Endodermal cell (in vitro differentiated cells): ENCODE measurements around the gene AOX1. TPM values are rescaled to one million over a fixed set of nuclear protein-coding genes. Genes with fewer than 3 reads are reported as not detected.

Source experiments
- DNase-seq: peaks from one replicate; pipeline ENCODE4 v3.0.0-alpha.2; 2017
- H3K27ac ChIP-seq: 2 replicates; pipeline ENCODE4 v1.5.1; 2013; ENCODE audit warnings: mild to moderate bottlenecking, low read depth, low read length, moderate library complexity
- H3K27me3 ChIP-seq: 2 replicates; pipeline ENCODE4 v1.6.1; 2013; ENCODE audit warnings: mild to moderate bottlenecking, low read length, moderate library complexity; ENCODE audit not compliant: insufficient read depth, control insufficient read depth, poor library complexity, severe bottlenecking
- H3K36me3 ChIP-seq: 2 replicates; pipeline ENCODE4 v1.7.0; 2013; ENCODE audit warnings: mild to moderate bottlenecking, low read length, moderate library complexity; ENCODE audit not compliant: control insufficient read depth, insufficient read depth
- H3K4me1 ChIP-seq: one replicate; pipeline ENCODE4 v1.7.0; 2013; ENCODE audit warnings: low read length; ENCODE audit not compliant: control insufficient read depth, insufficient read depth
- H3K4me3 ChIP-seq: 2 replicates; pipeline ENCODE4 v1.5.1; 2013; ENCODE audit warnings: mild to moderate bottlenecking, low read length, moderate library complexity
- H3K9ac ChIP-seq: 2 replicates; pipeline ENCODE4 v1.6.1; 2013; ENCODE audit warnings: mild to moderate bottlenecking, low read length, moderate library complexity; ENCODE audit not compliant: poor library complexity, severe bottlenecking; ENCODE audit errors: extremely low read depth
- H3K9me3 ChIP-seq: 2 replicates; pipeline ENCODE4 v1.6.1; 2013; ENCODE audit warnings: mild to moderate bottlenecking, low read length, moderate library complexity; ENCODE audit not compliant: control insufficient read depth
- H3K27ac Mint-ChIP-seq: 2 replicates; pipeline ENCODE4 v1.8.0; 2020; ENCODE audit warnings: mixed read lengths
- H3K27me3 Mint-ChIP-seq: 2 replicates; pipeline ENCODE4 v1.8.0; 2021; ENCODE audit warnings: mild to moderate bottlenecking, mixed read lengths; ENCODE audit not compliant: insufficient read depth
- H3K36me3 Mint-ChIP-seq: 2 replicates; pipeline ENCODE4 v1.8.0; 2020; ENCODE audit warnings: low read depth, mixed read lengths
- H3K4me1 Mint-ChIP-seq: 2 replicates; pipeline ENCODE4 v1.8.0; 2020; ENCODE audit warnings: mixed read lengths
- H3K4me3 Mint-ChIP-seq: 2 replicates; pipeline ENCODE4 v1.8.0; 2020; ENCODE audit warnings: mild to moderate bottlenecking, moderate library complexity, mixed read lengths
- H3K9me3 Mint-ChIP-seq: 2 replicates; pipeline ENCODE4 v1.8.0; 2020; ENCODE audit warnings: mild to moderate bottlenecking, mixed read lengths
- CTCF ChIP-seq: fragments of 200-600 bp; sonication (generic); conservative IDR thresholded peaks from 2 replicates; pipeline ENCODE4 v1.5.0; 2021; ENCODE audit warnings: antibody characterized with exemption, mild to moderate bottlenecking
- WGBS, 2 experiments: methylation state at CpG; one replicate each; pipeline versions ENCODE4 v1.1.5 to v1.1.7; 2013; ENCODE audit warnings: missing lambda C conversion rate in 2 of 2, mixed read lengths in 1 of 2; ENCODE audit not compliant: insufficient coverage in 1 of 2, insufficient read length in 1 of 2; 5-methylcytosine and 5-hydroxymethylcytosine counted together
- total RNA-seq, 2 donors: library from RNA; stranded (reverse); fragmentation: NEBNext Ultra II Directional in 1 of 2; extraction: Animal tissue kit (Norgen Biotek cat#: 25700) in 1 of 2; gene quantifications; 2 replicates in 1 of 2; 3 replicates in 1 of 2; pipeline ENCODE4 v1.2.1, GENCODE V29; 2021

The AOX1 gene
- total RNA-seq, 2 donors from 2014 or later, result 8.8 to 15.5 TPM

GRCh38 chr2:200655918-200656580 lies 70.2 kb downstream of the AOX1 start:
- no peaks in the 10 kb centered on the region for H3K9me3 ChIP-seq
- Mint-ChIP-seq H3K27me3 (peaks cover 2% of the 10 kb centered on the region), H3K4me3 (no peak overlapping the region), H3K9me3 (no peaks in the 10 kb centered on the region), H3K4me1 (peaks cover 7% of the 10 kb centered on the region), H3K27ac (peak overlapping the region; percentile 17), H3K36me3 (peaks cover 11% of the 10 kb centered on the region)
- no peak for TF ChIP-seq CTCF
- H3K36me3 ChIP-seq, result no peaks in the 10 kb centered on the region
- H3K9ac ChIP-seq, result no peak overlapping the region
- H3K4me1 ChIP-seq, result peaks cover 12% of the 10 kb centered on the region
- DNase-seq, result no peak
- no peaks in the 10 kb centered on the region for H3K27me3 ChIP-seq
- WGBS, 2 experiments, result 90 to 99% methylated on average over 3 of the region's 3 CpGs
- H3K4me3 ChIP-seq, result no peak overlapping the region
- no peak overlapping the region for H3K27ac ChIP-seq

GRCh38 chr2:200658278-200658864 lies 72.6 kb downstream of the AOX1 start:
- peak; percentile 67 for DNase-seq
- no peaks in the 10 kb centered on the region for H3K36me3 Mint-ChIP-seq
- TF ChIP-seq CTCF, result peak; percentile 71

GRCh38 chr2:200659410-200659809 lies 73.6 kb downstream of the AOX1 start:
- Mint-ChIP-seq H3K27ac (no peak overlapping the region), H3K36me3 (no peaks in the 10 kb centered on the region), H3K4me1 (peaks cover 7% of the 10 kb centered on the region), H3K27me3 (peaks cover 2% of the 10 kb centered on the region), H3K9me3 (no peaks in the 10 kb centered on the region), H3K4me3 (no peak overlapping the region)
- Histone ChIP-seq H3K4me3 (no peak overlapping the region), H3K9me3 (no peaks in the 10 kb centered on the region), H3K27me3 (no peaks in the 10 kb centered on the region), H3K27ac (no peak overlapping the region), H3K4me1 (peaks cover 12% of the 10 kb centered on the region), H3K36me3 (no peaks in the 10 kb centered on the region), H3K9ac (no peak overlapping the region)
- TF ChIP-seq CTCF, result no peak
- no peak for DNase-seq
- WGBS, 2 experiments, result 97 to 100% methylated on average over 3 to 4 of the region's 4 CpGs

More at GRCh38 chr2:200658278-200658864, 72.6 kb downstream of the AOX1 start:
- no peak overlapping the region for H3K27ac ChIP-seq
- H3K27me3 ChIP-seq, result no peaks in the 10 kb centered on the region
- no peaks in the 10 kb centered on the region for H3K9me3 Mint-ChIP-seq
- no peaks in the 10 kb centered on the region for H3K36me3 ChIP-seq
- H3K27ac Mint-ChIP-seq, result no peak overlapping the region
- H3K9me3 ChIP-seq, result no peaks in the 10 kb centered on the region
- no peak overlapping the region for H3K9ac ChIP-seq
- H3K4me3 ChIP-seq, result no peak overlapping the region
- H3K27me3 Mint-ChIP-seq, result peaks cover 2% of the 10 kb centered on the region
- H3K4me1 Mint-ChIP-seq, result peaks cover 7% of the 10 kb centered on the region
- WGBS, 2 experiments, result 87 to 100% methylated on average over 2 to 5 of the region's 5 CpGs
- peaks cover 12% of the 10 kb centered on the region for H3K4me1 ChIP-seq
- H3K4me3 Mint-ChIP-seq, result no peak overlapping the region
